ENCODE results near the gene WDR20. TPM values are rescaled to one million over a fixed set of nuclear protein-coding genes. Genes with fewer than 3 reads are reported as not detected.
A peak's percentile ranks its signal among the peaks of the same experiment; 100 is the strongest.

WDR20 gene
- total and polyA plus RNA-seq, 5 experiments from 2014 or later, result 11.3 to 56.9 (median 15.0) TPM

- no peaks in the 10 kb centered on the region for H3K27me3 Mint-ChIP-seq
- peaks cover 0 to 10% (median 5%) of the 10 kb centered on the region in 3 donors for H3K36me3 Mint-ChIP-seq
- no peak overlapping the region for H3K4me3 Mint-ChIP-seq
- ATAC-seq, result no peak
- no peak for DNase-seq
- H3K27ac Mint-ChIP-seq, result peak overlapping the region in 2 of 10 donors; percentile 28 to 46
- H3K4me1 Mint-ChIP-seq, result peaks cover 0 to 3% (median 1%) of the 10 kb centered on the region in 4 donors
- POLR2A ChIA-PET, result no interaction called here
- no peaks in the 10 kb centered on the region for H3K9me3 Mint-ChIP-seq
Measured at GRCh38 chr14:102227184-102227964, 87.7 kb downstream of the WDR20 start.

GRCh38 chr14:102229071-102229738 is 89.5 kb downstream of the WDR20 start:
- Mint-ChIP-seq H3K4me3 (no peak overlapping the region), H3K27ac (peak overlapping the region in 1 of 10 donors; percentile 29), H3K4me1 (peaks cover 0 to 3% (median 1%) of the 10 kb centered on the region in 4 donors), H3K9me3 (no peaks in the 10 kb centered on the region), H3K27me3 (no peaks in the 10 kb centered on the region), H3K36me3 (peaks cover 0 to 4% (median 2%) of the 10 kb centered on the region in 3 donors)
- POLR2A ChIA-PET, result no interaction called here
- DNase-seq (no peak), ATAC-seq (no peak)

DNA sequence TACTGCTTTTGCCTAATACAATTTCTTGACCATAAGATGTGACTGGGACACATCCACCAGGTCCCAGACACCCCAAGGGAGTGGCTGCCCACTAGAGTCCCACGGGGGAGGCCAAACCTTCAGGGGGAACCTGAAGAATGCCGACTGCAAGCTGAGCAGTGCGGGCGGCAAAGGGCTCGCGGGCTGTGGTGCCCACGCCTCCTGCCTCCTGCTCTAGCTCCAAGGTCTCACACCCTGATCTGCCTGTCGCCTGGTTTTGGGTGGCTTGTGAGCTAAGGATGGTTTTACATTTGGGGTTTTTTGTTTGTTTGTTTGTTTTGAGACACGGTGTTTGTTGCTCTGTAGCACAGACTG is 90.0 kb downstream of the WDR20 start:
- H3K4me1 Mint-ChIP-seq, result peaks cover 0 to 3% (median 1%) of the 10 kb centered on the region in 4 donors
- H3K27ac Mint-ChIP-seq, result no peak overlapping the region
- DNase-seq (no peak), ATAC-seq (no peak)
- no peaks in the 10 kb centered on the region for H3K9me3 Mint-ChIP-seq
- no peak overlapping the region for H3K4me3 Mint-ChIP-seq
- H3K27me3 Mint-ChIP-seq, result no peaks in the 10 kb centered on the region
- POLR2A ChIA-PET, result no interaction called here
- H3K36me3 Mint-ChIP-seq, result peaks cover 0 to 2% (median under 1%) of the 10 kb centered on the region in 3 donors

- Mint-ChIP-seq H3K36me3 (no peaks in the 10 kb centered on the region), H3K27ac (peak overlapping the region in 2 of 10 donors; percentile 74 to 79)
- no peak for ATAC-seq
Measured at GRCh38 chr14:102230481-102231210, 90.9 kb downstream of the WDR20 start.

GRCh38 chr14:102231476-102232347 is 92.0 kb downstream of the WDR20 start:
- Mint-ChIP-seq H3K4me1 (no peaks in the 10 kb centered on the region), H3K9me3 (no peaks in the 10 kb centered on the region), H3K27me3 (no peaks in the 10 kb centered on the region), H3K27ac (no peak overlapping the region), H3K4me3 (no peak overlapping the region), H3K36me3 (no peaks in the 10 kb centered on the region)
- POLR2A ChIA-PET, result interaction anchor here (0.5 kb wide), 1 partner anchor 109 kb away, joined by 3 read pairs; no protein-coding TSS in a partner anchor
- no peak for DNase-seq
- no peak for ATAC-seq

More at GRCh38 chr14:102230481-102231210, 90.9 kb downstream of the WDR20 start:
- no peak for DNase-seq
- Mint-ChIP-seq H3K9me3 (no peaks in the 10 kb centered on the region), H3K27me3 (no peaks in the 10 kb centered on the region), H3K4me3 (no peak overlapping the region), H3K4me1 (peaks cover 0 to 3% (median 1%) of the 10 kb centered on the region in 4 donors)
- POLR2A ChIA-PET, result interaction anchor here (0.7 kb wide), 1 partner anchor 280 kb away, joined by 3 read pairs; no protein-coding TSS in a partner anchor

DNA sequence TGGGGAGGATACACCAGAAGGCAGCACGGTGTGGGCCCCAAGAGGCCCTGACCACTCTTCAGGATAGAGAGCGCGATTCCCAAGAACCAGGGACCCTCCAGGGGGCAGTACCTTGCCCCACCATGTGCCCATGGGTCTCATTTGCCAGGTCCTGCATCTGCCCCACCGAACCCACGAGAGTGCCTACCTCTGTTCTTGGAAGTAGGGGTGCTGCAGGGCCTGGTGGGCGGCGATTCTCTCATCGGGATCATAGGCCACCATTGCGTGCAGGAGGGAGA is 92.6 kb downstream of the WDR20 start:
- Mint-ChIP-seq H3K36me3 (no peaks in the 10 kb centered on the region), H3K4me1 (no peaks in the 10 kb centered on the region), H3K4me3 (no peak overlapping the region), H3K9me3 (no peaks in the 10 kb centered on the region), H3K27ac (no peak overlapping the region), H3K27me3 (no peaks in the 10 kb centered on the region)
- ATAC-seq (no peak), DNase-seq (no peak)
- POLR2A ChIA-PET, result interaction anchor here (0.5 kb wide), 1 partner anchor 110 kb away, joined by 3 read pairs; no protein-coding TSS in a partner anchor

DNA sequence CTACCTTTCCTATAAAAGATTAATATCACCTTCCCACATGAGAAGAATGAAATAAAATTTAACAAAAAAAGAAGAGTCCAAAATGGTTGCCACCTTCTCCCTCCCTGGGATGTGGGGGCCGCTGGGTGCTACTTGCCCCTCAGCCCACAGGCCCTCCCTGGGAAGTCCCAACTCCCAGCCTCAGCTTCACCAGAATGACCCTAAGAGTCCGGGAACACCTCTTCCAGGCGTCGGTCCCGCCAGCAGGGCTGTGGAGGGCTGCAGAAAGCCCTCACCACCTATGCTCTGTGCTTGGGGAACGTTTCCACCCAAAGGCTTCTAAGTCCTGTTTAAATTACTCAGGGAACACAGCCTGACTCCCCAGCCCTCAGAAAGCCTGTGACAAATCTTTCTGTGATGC is 93.4 kb downstream of the WDR20 start:
- Mint-ChIP-seq H3K27ac (no peak overlapping the region), H3K36me3 (no peaks in the 10 kb centered on the region), H3K4me3 (no peak overlapping the region), H3K4me1 (no peaks in the 10 kb centered on the region), H3K9me3 (no peaks in the 10 kb centered on the region), H3K27me3 (no peaks in the 10 kb centered on the region)
- POLR2A ChIA-PET, result no interaction called here
- ATAC-seq (no peak), DNase-seq (no peak)

- Mint-ChIP-seq H3K4me3 (no peak overlapping the region), H3K27ac (no peak overlapping the region), H3K27me3 (no peaks in the 10 kb centered on the region), H3K36me3 (no peaks in the 10 kb centered on the region), H3K9me3 (no peaks in the 10 kb centered on the region), H3K4me1 (no peaks in the 10 kb centered on the region)
- POLR2A ChIA-PET, result no interaction called here
- ATAC-seq, result peak in 1 of 2 donors; percentile 13
- no peak for DNase-seq
Measured at GRCh38 chr14:102234331-102235264, 94.9 kb downstream of the WDR20 start.

DNA sequence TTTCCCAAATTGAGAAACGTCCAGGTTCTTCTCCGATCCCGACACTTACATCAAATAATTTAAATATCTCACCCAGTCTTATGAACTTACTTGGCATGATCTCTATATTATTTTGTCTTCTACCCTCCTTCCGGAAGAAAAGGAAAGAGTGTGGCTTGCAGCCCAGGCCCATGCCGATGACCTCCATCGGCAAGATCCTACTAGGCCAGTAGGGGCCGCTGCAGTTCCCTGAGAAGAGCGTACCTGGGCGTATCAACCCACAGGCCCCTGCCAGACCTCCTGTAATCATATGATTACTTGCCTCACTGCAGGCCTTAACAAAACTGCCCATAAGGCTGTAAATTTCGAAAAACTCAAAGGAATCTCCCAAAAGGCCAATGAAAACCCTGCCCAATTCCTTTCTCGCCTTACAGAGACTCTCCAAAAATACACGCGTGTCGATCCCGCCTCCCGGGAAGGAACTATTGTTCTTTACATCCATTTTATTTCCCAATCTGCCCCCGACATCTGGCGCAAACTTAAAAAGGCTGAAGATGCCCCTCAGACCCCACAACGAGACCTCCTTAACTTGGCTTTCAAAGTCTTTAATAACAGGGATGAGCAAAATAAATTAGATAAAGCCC is 95.7 kb downstream of the WDR20 start:
- Mint-ChIP-seq H3K36me3 (no peaks in the 10 kb centered on the region), H3K9me3 (no peaks in the 10 kb centered on the region), H3K27me3 (peaks cover 0 to 3% (median 0%) of the 10 kb centered on the region in 5 donors), H3K4me3 (no peak overlapping the region), H3K27ac (no peak overlapping the region), H3K4me1 (no peaks in the 10 kb centered on the region)
- DNase-seq (peak; percentile 47 to 87 (median 68)), ATAC-seq (peak; percentile 99 to 100)
- POLR2A ChIA-PET, result no interaction called here

DNA sequence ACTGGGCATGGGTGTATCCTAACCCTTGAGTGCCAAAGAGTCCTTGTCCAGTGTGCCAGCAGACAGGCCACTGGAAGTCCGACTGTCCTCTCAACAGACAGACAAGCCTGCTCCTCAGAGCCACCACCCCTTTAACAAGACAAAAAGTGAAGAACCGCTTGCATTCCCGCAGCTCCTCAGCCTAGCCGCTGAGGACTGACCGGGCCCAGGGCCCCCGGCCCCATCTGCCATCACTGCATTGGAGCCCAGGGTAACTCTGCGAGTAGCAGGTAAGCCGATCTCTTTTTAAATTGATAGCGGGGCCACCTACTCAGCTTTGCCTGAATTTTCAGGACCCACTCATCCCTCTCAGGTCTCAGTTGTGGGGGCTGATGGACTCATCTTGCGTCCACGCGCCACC is 96.3 kb downstream of the WDR20 start:
- Mint-ChIP-seq H3K4me1 (no peaks in the 10 kb centered on the region), H3K27ac (no peak overlapping the region), H3K4me3 (no peak overlapping the region), H3K36me3 (no peaks in the 10 kb centered on the region), H3K27me3 (peaks cover 0 to 5% (median 0%) of the 10 kb centered on the region in 5 donors), H3K9me3 (no peaks in the 10 kb centered on the region)
- POLR2A ChIA-PET, result interaction anchor here (0.6 kb wide), 1 partner anchor 45 kb away, joined by 4 read pairs; no protein-coding TSS in a partner anchor
- DNase-seq (no peak), ATAC-seq (no peak)

DNA sequence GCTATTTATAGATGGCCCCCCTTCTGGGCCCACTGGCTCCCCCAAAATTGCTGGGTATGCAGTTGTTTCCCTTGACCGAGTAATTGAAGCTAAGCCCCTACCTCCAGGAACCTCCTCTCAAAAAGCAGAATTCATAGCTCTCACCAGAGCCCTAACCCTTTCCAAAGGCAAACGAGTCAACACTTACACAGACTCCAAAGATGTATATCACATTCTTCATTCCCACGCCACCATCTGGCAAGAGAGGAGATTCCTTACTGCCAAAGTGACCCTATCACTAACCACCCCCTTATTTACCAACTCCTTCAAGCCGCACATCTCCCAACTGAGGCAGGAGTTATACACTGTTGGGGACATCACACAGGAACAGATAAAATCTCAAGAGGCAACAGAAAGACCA is 98.4 kb downstream of the WDR20 start:
- H3K4me1 Mint-ChIP-seq, result no peaks in the 10 kb centered on the region
- DNase-seq, result no peak
- H3K27me3 Mint-ChIP-seq, result peaks cover 0 to 5% (median 0%) of the 10 kb centered on the region in 5 donors
- H3K36me3 Mint-ChIP-seq, result no peaks in the 10 kb centered on the region
- no peak overlapping the region for H3K27ac Mint-ChIP-seq
- no peak for ATAC-seq
- H3K9me3 Mint-ChIP-seq, result no peaks in the 10 kb centered on the region
- POLR2A ChIA-PET, result interaction anchor here (1.5 kb wide), 1 partner anchor 76 kb away, joined by 4 read pairs; no protein-coding TSS in a partner anchor
- H3K4me3 Mint-ChIP-seq, result no peak overlapping the region
